MCF 10A (cell line): ENCODE data around the gene TGIF2. TPM values are rescaled to one million over a fixed set of nuclear protein-coding genes. Genes with fewer than 3 reads are reported as not detected.
A peak's percentile ranks its signal among the peaks of the same experiment; 100 is the strongest.

Experiments used
- BruUV-seq: library from RNA; stranded (reverse); fragments of 400-500 nt; replicated peaks from 2 replicates; lab custom pipeline; 2021; lab: Mats Ljungman, UMichigan
- CTCF ChIA-PET: fragments of 300-600 bp; sonication (Branson Sonifier 250); formaldehyde crosslinking; extraction: SDS; loops from one replicate; lab custom pipeline; 2021; ENCODE audit warnings: antibody characterized with exemption, inconsistent platforms; lab: Yijun Ruan, JAX
- POLR2A ChIA-PET: fragments of 300-600, 350-650 bp; sonication (Branson Sonifier 250); formaldehyde crosslinking; extraction: SDS; loops from one replicate; lab custom pipeline; 2020; ENCODE audit warnings: antibody characterized with exemption, inconsistent platforms; lab: Yijun Ruan, JAX
- DNase-seq: peaks from one replicate; pipeline ENCODE4 v3.0.0-alpha.2; 2018; ENCODE audit not compliant: unreplicated experiment
- H3K27ac Mint-ChIP-seq: one replicate; pipeline ENCODE4 v1.8.0; 2022; ENCODE audit warnings: mild to moderate bottlenecking, low read depth, mixed read lengths; ENCODE audit not compliant: unreplicated experiment
- H3K27me3 Mint-ChIP-seq: one replicate; pipeline ENCODE4 v1.8.0; 2022; ENCODE audit warnings: mixed read lengths; ENCODE audit not compliant: insufficient read depth, unreplicated experiment
- H3K36me3 Mint-ChIP-seq: one replicate; pipeline ENCODE4 v1.8.0; 2022; ENCODE audit warnings: mild to moderate bottlenecking, moderate library complexity, mixed read lengths; ENCODE audit not compliant: insufficient read depth, unreplicated experiment
- H3K4me1 Mint-ChIP-seq: one replicate; pipeline ENCODE4 v1.8.0; 2022; ENCODE audit warnings: mixed read lengths; ENCODE audit not compliant: insufficient read depth, unreplicated experiment
- H3K4me3 Mint-ChIP-seq: one replicate; pipeline ENCODE4 v1.8.0; 2022; ENCODE audit warnings: mild to moderate bottlenecking, moderate library complexity, mixed read lengths; ENCODE audit not compliant: unreplicated experiment
- H3K9me3 Mint-ChIP-seq: one replicate; pipeline ENCODE4 v1.8.0; 2022; ENCODE audit warnings: mixed read lengths; ENCODE audit not compliant: unreplicated experiment
- CTCF ChIP-seq: fragments of 200-600 bp; IDR thresholded peaks from one replicate; pipeline ENCODE4 v1.8.0; 2022; ENCODE audit warnings: antibody characterized with exemption, mild to moderate bottlenecking; ENCODE audit not compliant: unreplicated experiment
- intact Hi-C: fragments of 100-400 bp; cut with micrococcal nuclease; formaldehyde crosslinking; loops from 2 replicates; pipeline ENCODE4 v1.14.1; 2022
- total RNA-seq: library from RNA; stranded (reverse); gene quantifications from 2 replicates; pipeline ENCODE4 v1.2.3, GENCODE V29; 2022

The TGIF2 gene
- total RNA-seq, 1 experiment from 2014 or later: 9.7 TPM

DNA sequence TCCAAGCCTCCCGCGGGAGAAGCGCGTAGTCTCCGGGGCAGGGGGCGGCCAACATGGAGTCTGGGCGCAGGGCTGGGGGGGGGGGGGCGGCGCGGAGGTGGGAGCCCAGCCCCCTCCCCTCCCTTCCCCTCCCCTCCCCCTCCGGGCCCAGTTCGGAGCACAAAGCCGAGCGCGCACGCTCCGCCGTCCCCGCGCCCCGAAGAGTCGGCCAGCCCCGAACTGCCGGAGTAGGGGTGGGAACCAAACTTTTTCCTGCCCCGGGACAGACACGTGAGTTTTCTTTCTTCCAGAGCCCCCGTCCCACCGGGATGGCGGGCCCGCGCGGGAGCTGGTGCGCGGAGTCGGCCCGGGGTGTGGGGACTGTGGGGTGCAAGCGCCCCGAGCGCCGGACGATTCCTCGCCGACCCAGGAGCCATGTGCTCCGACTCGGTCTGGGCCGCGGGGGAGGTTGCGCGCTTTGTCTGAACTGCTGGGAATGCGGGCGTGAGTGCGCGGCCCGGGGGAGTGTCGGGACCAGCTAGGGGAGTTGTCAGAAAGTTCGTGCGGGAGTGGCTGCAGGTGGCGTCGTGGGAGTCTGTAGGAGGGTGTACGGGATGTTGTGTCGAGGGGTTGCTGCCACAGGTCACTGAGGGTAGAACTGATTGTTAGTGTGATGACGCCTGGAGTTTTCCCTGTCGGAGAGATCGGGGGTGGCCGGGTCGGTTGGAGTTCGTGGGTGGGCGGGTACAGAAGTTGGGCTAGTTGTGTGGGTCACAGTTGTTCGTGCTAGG lies 1.2 kb downstream of the TGIF2 start:
- BruUV-seq: no TSS peak
- H3K27ac Mint-ChIP-seq: peak overlapping the region; percentile 6
- peak; percentile 47 for DNase-seq
- H3K9me3 Mint-ChIP-seq: no peaks in the 10 kb centered on the region
- H3K27me3 Mint-ChIP-seq: no peaks in the 10 kb centered on the region
- intact Hi-C loops: no loop called here
- peaks cover under 1% of the 10 kb centered on the region for H3K36me3 Mint-ChIP-seq
- ChIA-PET POLR2A (interaction anchor here (0.6 to 6.4 kb wide), 9 partner anchors 10 to 317 kb away, joined by 3 to 60 read pairs (median 4); partner anchors contain the start of genes NDRG3 and RAB5IF), CTCF (interaction anchor here (0.6 to 1.3 kb wide), 5 partner anchors 17 to 757 kb away, joined by 3 to 5 read pairs (median 3); partner anchors contain the start of gene DSN1)
- TF ChIP-seq CTCF: no peak
- H3K4me3 Mint-ChIP-seq: peak overlapping the region; percentile 74
- H3K4me1 Mint-ChIP-seq: peaks cover 19% of the 10 kb centered on the region

DNA sequence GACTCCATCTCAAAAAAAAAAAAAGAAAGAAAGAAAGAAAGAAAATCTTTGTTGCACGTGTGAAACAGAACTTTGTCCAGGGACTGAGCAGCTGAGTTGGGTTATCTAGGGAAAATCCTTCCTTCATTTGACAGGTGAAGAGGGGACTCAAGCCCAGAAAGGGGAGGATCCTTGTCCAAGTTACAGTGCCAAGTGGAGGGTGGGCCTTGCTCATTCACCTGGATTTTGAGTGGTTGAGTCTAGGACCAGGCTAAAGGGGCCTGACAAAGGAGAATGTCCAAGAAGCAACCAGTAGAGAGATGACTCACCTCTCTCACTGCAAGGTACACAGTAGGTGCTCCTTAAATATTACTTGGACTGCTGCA lies 2.7 kb downstream of the TGIF2 start:
- no peak overlapping the region for H3K4me3 Mint-ChIP-seq
- peaks cover 19% of the 10 kb centered on the region for H3K4me1 Mint-ChIP-seq
- TF ChIP-seq CTCF: no peak
- peaks cover 6% of the 10 kb centered on the region for H3K36me3 Mint-ChIP-seq
- POLR2A ChIA-PET: interaction anchor here (1.5 to 6.4 kb wide), 4 partner anchors 9 to 170 kb away, joined by 4 to 60 read pairs (median 17); partner anchors contain the start of genes NDRG3 and RAB5IF
- no peak overlapping the region for H3K27ac Mint-ChIP-seq
- intact Hi-C loops: no loop called here
- DNase-seq: no peak
- BruUV-seq: no TSS peak
- no peaks in the 10 kb centered on the region for H3K9me3 Mint-ChIP-seq
- CTCF ChIA-PET: interaction anchor here (0.5 to 4.4 kb wide), 6 partner anchors 9 to 292 kb away, joined by 3 to 27 read pairs (median 5); partner anchors contain the start of gene RAB5IF
- H3K27me3 Mint-ChIP-seq: no peaks in the 10 kb centered on the region

DNA sequence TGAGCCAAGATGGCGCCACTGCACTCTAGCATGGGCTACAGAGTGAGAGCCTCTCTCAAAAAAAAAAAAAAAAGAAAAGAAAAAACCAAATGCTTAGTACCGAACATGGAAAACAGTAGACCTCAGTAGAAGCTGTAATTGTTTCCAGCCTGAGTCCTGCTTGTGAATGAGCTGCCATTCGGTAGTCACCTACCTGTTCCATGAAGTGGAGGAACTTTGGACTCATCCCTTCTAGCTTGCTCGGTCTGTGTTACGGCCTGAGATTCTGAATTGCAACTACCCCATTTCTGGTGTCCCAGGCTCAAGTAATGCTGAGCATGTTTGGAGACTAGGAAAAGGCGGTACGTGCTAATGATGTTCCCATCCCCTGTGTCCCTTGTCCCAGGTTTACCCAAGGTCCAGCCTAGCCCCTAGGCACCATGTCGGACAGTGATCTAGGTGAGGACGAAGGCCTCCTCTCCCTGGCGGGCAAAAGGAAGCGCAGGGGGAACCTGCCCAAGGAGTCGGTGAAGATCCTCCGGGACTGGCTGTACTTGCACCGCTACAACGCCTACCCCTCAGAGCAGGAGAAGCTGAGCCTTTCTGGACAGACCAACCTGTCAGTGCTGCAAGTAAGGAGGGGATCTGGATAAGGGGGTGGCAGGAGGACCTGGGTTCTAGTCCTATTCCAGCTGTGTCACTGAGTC lies 5.1 kb downstream of the TGIF2 start:
- BruUV-seq: no TSS peak
- peaks cover 20% of the 10 kb centered on the region for H3K36me3 Mint-ChIP-seq
- no peaks in the 10 kb centered on the region for H3K27me3 Mint-ChIP-seq
- no peaks in the 10 kb centered on the region for H3K9me3 Mint-ChIP-seq
- no peak overlapping the region for H3K27ac Mint-ChIP-seq
- no peak for TF ChIP-seq CTCF
- H3K4me1 Mint-ChIP-seq: peaks cover 19% of the 10 kb centered on the region
- DNase-seq: no peak
- no peak overlapping the region for H3K4me3 Mint-ChIP-seq
- POLR2A ChIA-PET: interaction anchor here (0.6 to 6.4 kb wide), 2 partner anchors 13 to 27 kb away, joined by 3 to 60 read pairs; partner anchors contain the start of gene RAB5IF
- CTCF ChIA-PET: interaction anchor here (0.7 to 4.4 kb wide), 3 partner anchors 14 to 176 kb away, joined by 3 to 27 read pairs (median 3); partner anchors contain the start of gene RAB5IF
- intact Hi-C loops: no loop called here
